Lower leg skin (tissue), 3 donors: ENCODE data around the gene BOLA2B.
"Not testable (repeated sequence)": the region's sequence is repeated elsewhere in the genome, so short reads cannot be mapped to it uniquely, and the experiment has no call there.

Experiments used
- CTCF ChIP-seq, 3 donors: fragments of 450-650 bp; IDR thresholded peaks; one replicate each; pipeline ENCODE4 v1.5.1; 2016; ENCODE audit warnings: antibody characterized with exemption in 3 of 3, mild to moderate bottlenecking in 3 of 3, moderate library complexity in 2 of 3
- POLR2A ChIP-seq, 2 donors: fragments of 450-650 bp; IDR thresholded peaks; one replicate each; pipeline ENCODE4 v1.6.1; 2016 to 2017; ENCODE audit warnings: antibody characterized with exemption in 2 of 2, mild to moderate bottlenecking in 1 of 2, moderate library complexity in 1 of 2

DNA sequence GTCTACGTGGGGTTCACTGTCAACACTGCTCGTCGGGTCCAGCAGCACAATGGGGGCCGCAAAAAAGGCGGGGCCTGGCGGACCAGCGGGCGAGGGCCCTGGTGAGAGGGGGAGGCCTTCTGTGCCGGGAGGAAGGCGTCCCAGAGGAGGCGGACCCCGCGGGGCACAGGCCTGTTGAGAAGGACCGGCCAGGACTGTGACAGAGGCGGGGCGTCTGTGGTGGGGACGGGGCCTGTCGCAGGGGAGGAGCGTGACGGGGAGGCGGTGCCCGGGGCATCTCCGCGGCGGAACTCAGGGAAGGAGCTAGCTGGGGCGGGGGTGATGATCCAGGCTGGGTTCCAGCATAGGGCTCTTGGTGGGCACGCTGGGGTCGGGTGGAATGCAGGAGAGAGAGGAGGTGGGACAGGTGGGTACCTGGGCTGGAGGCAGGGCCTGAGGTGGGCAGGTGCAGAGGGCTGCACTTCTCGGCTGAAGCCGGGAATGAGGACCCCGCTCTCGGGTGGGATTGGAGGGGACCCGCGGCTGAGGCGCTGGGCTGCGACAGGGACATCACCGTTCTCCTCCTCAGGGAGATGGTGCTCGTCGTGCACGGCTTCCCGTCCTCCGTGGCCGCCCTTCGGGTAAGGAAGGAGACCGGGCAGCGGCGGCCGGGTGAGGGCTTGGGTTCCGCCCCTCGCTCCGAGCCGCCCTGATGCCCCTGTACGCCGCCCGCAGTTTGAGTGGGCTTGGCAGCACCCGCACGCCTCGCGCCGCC lies 883 bp upstream of the BOLA2B start:
- TF ChIP-seq CTCF, POLR2A (IDR thresholded peaks at IDR 0.05): not testable (repeated sequence)
